Cardiac fibroblast (primary cell): ENCODE data around the gene LEUTX.

ENCODE experiments used
- DNase-seq, 2 donors: peaks; one replicate each; pipeline versions ENCODE4 v3.0.0 to v3.0.0-alpha.2; 2010; ENCODE audit warnings: low read depth in 2 of 2
- H3K4me3 ChIP-seq, 2 donors: replicated peaks in 1 of 2; 1 replicate in 1 of 2; 2 replicates in 1 of 2; pipeline ENCODE4 v1.5.1; 2011; ENCODE audit warnings: low read depth in 2 of 2, low read length in 2 of 2, mild to moderate bottlenecking in 2 of 2, moderate library complexity in 1 of 2
- TF ChIP-seq, protein P1 (sequence below): IDR thresholded peaks from one replicate; pipeline ENCODE4 v1.5.1; 2011; ENCODE audit warnings: low read depth, mild to moderate bottlenecking, low read length, inconsistent platforms

LEUTX gene

DNA sequence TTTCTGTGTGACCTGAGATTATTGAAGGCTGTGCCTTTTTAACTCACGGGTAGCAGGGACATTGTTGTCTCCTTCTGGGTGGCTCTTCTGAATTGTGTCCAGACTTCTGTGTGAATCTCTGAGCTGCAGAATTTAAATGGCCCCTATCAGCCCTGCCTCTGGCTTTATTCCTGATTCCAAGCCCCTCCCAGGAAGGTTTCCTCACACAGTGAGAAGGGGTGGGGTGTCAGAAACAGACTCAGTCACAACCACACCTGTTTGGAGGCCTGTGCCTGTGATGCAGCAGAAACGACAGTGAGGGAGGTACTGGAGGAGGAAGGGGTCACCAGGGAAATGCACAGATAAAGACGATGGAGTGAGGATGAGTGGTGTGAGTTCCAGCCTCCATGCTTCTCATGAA is 40.8 kb upstream of the LEUTX start, which contains the start of gene CLC:
Gene CLC, minus strand, starts transcription at position 139 of the 400 bp plus-strand sequence. Its CDS starts 77 bp downstream, at position 62.
- H3K4me3 ChIP-seq, result no peak within 1 kb of the TSS
- no peak for DNase-seq
- TF ChIP-seq, protein P1, sequence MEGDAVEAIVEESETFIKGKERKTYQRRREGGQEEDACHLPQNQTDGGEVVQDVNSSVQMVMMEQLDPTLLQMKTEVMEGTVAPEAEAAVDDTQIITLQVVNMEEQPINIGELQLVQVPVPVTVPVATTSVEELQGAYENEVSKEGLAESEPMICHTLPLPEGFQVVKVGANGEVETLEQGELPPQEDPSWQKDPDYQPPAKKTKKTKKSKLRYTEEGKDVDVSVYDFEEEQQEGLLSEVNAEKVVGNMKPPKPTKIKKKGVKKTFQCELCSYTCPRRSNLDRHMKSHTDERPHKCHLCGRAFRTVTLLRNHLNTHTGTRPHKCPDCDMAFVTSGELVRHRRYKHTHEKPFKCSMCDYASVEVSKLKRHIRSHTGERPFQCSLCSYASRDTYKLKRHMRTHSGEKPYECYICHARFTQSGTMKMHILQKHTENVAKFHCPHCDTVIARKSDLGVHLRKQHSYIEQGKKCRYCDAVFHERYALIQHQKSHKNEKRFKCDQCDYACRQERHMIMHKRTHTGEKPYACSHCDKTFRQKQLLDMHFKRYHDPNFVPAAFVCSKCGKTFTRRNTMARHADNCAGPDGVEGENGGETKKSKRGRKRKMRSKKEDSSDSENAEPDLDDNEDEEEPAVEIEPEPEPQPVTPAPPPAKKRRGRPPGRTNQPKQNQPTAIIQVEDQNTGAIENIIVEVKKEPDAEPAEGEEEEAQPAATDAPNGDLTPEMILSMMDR, result no peak

DNA sequence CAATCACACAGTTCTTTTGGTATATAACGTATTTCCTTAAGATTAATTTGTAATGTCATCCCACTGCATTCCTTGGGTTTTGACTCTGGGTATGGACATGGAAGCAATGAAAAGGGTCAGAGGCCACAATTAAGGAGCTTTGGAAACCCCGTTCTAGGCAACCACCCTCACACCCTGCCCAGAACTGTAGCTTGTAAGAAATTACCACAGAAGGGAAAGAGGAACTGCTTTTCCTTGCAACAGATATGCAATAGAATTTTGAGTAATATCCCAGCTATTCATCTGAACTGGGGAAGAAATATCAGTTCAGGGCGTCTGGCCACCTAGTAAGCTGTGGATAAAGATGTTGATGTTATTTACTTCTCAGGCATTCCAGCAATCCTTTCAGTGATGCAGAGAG is 39.8 kb upstream of the LEUTX start:
- DNase-seq, result no peak
- TF ChIP-seq, protein P1, result no peak
- H3K4me3 ChIP-seq, result no peak overlapping the region

DNA sequence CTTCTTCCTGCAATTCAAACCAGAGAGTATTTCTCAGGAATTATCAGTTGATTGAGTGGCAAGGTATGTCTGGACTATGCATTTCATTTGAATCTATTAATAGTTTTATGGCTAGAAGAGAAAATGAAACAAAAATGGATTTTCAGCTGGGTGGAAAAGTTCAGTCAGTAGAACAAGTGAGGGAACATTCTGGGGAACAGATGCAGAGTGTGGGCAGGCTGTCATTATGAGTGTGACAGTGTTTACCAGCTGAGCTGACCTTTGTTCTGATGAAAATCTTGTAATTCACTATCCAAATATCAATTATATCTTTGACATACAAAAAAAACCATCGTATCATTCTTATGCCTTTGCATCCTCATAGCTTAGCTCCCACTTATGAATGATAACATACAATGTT is 38.3 kb upstream of the LEUTX start:
- TF ChIP-seq, protein P1, result no peak
- no peak for DNase-seq
- no peak overlapping the region for H3K4me3 ChIP-seq

DNA sequence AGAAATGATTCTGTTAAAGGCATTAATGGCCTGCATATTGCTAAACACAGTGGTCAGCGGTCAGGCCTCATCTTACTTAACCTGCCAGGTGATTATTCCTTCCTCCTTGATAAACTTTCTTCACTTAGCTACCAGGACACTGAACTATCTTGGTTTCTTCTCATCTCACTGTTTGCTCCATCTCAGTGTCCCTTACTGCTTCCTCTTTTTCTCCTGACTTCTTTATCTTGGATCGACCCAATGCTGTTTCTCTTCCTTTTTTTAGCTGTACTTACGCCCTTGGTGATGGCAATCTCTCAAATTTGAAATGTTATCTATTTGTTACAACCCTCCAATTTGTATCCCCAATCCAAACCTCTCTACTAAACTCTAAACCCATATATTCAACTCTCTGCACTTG is 33.0 kb upstream of the LEUTX start:
- TF ChIP-seq, protein P1, result no peak
- no peak overlapping the region for H3K4me3 ChIP-seq
- DNase-seq, result no peak

DNA sequence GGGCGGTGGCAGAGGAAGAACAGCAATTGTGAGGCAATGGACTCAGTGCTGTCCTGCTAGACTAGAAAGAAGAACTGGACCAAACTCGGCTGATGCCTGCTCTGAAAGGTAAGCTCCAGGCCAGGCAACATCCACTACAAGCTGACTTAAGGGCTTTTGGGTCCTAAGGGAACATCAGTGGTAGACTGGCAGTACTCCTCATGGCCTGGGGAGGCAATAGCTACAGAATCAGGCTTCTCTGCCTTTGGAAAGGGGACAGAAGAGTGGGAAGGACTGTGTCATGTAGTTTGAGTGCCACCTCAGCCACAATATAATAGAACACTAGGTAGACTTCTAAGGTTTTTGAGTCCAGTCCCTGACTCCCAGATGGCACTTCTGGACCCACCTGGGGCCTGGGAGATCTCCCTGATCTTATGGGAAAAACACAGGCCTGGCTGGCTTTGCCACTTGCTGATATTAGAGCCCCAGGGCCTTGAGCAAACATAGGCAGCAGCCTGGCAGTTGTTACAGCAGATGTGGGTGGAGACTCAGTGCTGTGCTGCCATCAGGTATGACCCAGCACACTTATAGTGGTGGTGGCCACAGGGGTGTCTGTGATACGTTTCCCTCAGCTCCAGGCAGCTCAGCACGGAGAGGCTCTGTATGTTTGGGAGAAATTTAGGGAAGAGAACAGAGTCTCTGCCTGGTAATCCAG is 31.7 kb upstream of the LEUTX start:
- no peak for DNase-seq
- H3K4me3 ChIP-seq, result no peak overlapping the region
- TF ChIP-seq, protein P1, result no peak

DNA sequence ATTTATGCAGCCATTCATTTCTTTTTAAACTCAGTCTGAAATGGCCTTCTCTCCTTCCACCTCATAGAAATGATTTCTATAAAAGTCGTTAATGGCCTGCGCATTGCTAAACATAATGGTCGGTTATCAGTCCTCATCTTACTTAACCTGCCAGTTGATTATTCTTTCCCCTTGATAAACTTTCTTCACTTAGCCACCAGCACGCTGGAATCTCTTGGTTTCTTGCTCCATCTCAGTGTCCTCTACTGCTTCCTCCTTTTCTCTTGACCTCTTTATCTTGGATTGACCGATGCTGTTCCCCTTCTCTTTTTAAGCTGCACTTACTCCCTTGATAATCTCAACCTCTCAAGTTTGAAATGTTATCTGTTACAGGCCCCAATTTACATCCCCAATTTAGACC is 28.7 kb upstream of the LEUTX start:
- TF ChIP-seq, protein P1, result no peak
- H3K4me3 ChIP-seq, result no peak overlapping the region
- DNase-seq, result no peak

DNA sequence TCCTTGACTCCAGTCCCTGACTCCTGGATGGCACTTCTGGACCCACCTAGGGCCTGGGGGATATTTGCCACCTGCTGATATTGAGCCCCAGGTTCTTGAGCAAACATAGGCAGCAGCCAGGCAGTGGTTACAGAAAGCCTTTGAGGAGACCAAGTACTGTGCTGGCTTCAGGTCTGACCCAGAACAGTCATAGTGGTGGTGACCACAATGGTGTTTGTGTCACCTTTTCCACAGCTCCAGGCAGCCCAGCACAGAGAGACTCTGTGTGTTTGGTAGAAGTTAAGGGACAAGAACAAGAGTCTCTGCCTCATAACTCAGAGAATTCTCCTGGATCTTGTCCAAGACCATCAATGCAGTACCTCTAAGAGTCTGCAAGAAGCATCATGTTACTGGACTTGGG is 26.3 kb upstream of the LEUTX start:
- TF ChIP-seq, protein P1, result no peak
- DNase-seq, result no peak
- H3K4me3 ChIP-seq, result no peak overlapping the region
